SK-N-SH (cell line): ENCODE results near the gene FKBP11. TPM values are rescaled to one million over a fixed set of nuclear protein-coding genes. Genes with fewer than 3 reads are reported as not detected.
A peak's percentile ranks its signal among the peaks of the same experiment; 100 is the strongest.

Experiments used
- CTCF ChIA-PET: fragments of 300-600, 350-600 bp; formaldehyde crosslinking; extraction: SDS; loops from one replicate; lab custom pipeline; 2021; lab: Yijun Ruan, JAX
- POLR2A ChIA-PET: fragments of 350-600 bp; sonication (Branson Sonifier 250); formaldehyde crosslinking; extraction: SDS; loops from one replicate; lab custom pipeline; 2020; ENCODE audit warnings: antibody characterized with exemption, inconsistent platforms; lab: Yijun Ruan, JAX
- DNase-seq: peaks from one replicate; pipeline ENCODE4 v3.0.0; 2012
- H2AFZ ChIP-seq: fragments of 200-600 bp; sonication (generic); 2 replicates; pipeline ENCODE4 v1.8.1; 2016; ENCODE audit warnings: antibody characterized with exemption, mild to moderate bottlenecking, low read depth
- H3F3A ChIP-seq: fragments of 200-600 bp; sonication (generic); replicated peaks from 2 replicates; pipeline ENCODE3; 2016; ENCODE audit warnings: antibody characterized with exemption, mild to moderate bottlenecking; ENCODE audit not compliant: insufficient read depth
- H3K27ac ChIP-seq, 2 experiments: fragments of 200-500 bp in 1 of 2; fragments of 200-600 bp in 1 of 2; sonication (Bioruptor generic) in 1 of 2; sonication (generic), shearing (Covaris generic) in 1 of 2; 2 replicates each; pipeline versions ENCODE4 v1.5.1 to v1.6.1; 2014 to 2016; ENCODE audit warnings: low read depth in 2 of 2, inconsistent platforms in 1 of 2, low read length in 1 of 2, mild to moderate bottlenecking in 1 of 2, mixed read lengths in 1 of 2
- H3K27me3 ChIP-seq: fragments of 200-600 bp; sonication (generic), shearing (Covaris generic); 2 replicates; pipeline ENCODE4 v1.6.1; 2016; ENCODE audit warnings: mixed run types; ENCODE audit not compliant: insufficient read depth
- H3K36me3 ChIP-seq, 2 experiments: fragments of 200-500 bp in 1 of 2; fragments of 200-600 bp in 1 of 2; sonication (Bioruptor generic) in 1 of 2; sonication (generic) in 1 of 2; replicated peaks in 1 of 2; 2 replicates each; pipeline versions ENCODE3 to v1.5.1; 2014 to 2016; ENCODE audit warnings: low read length in 1 of 2, mild to moderate bottlenecking in 1 of 2; ENCODE audit not compliant: insufficient read depth in 2 of 2, control insufficient read depth in 1 of 2
- H3K4me1 ChIP-seq, 2 experiments: fragments of 200-500 bp in 1 of 2; fragments of 200-600 bp in 1 of 2; sonication (Bioruptor generic) in 1 of 2; sonication (generic), shearing (Covaris generic) in 1 of 2; 2 replicates each; pipeline versions ENCODE4 v1.5.1 to v1.6.1; 2014 to 2016; ENCODE audit warnings: low read depth in 1 of 2, low read length in 1 of 2, mixed run types in 1 of 2; ENCODE audit not compliant: insufficient read depth in 2 of 2, control insufficient read depth in 1 of 2
- H3K4me2 ChIP-seq: fragments of 200-600 bp; sonication (generic), shearing (Covaris generic); 2 replicates; pipeline ENCODE4 v1.6.1; 2017; ENCODE audit warnings: mixed run types
- H3K4me3 ChIP-seq, 2 experiments: fragments of 200-500 bp in 1 of 2; fragments of 200-600 bp in 1 of 2; sonication (Bioruptor generic) in 1 of 2; sonication (generic), shearing (Covaris generic) in 1 of 2; 2 replicates each; pipeline versions ENCODE4 v1.5.1 to v1.8.1; 2014 to 2016; ENCODE audit warnings: low read depth in 2 of 2, inconsistent platforms in 1 of 2, low read length in 1 of 2, mild to moderate bottlenecking in 1 of 2, mixed read lengths in 1 of 2, moderate library complexity in 1 of 2
- H3K79me2 ChIP-seq: fragments of 200-600 bp; sonication (generic); 2 replicates; pipeline ENCODE4 v1.8.1; 2017; ENCODE audit warnings: mild to moderate bottlenecking; ENCODE audit not compliant: insufficient read depth
- H3K9ac ChIP-seq: fragments of 200-600 bp; sonication (generic); 2 replicates; pipeline ENCODE4 v1.6.1; 2017; ENCODE audit warnings: mixed run types
- H3K9me2 ChIP-seq: fragments of 200-600 bp; sonication (generic); 2 replicates; pipeline ENCODE4 v1.6.1; 2017; ENCODE audit warnings: mixed run types
- H3K9me3 ChIP-seq: fragments of 200-600 bp; sonication (generic); 2 replicates; pipeline ENCODE4 v1.6.1; 2017; ENCODE audit warnings: mixed run types, mild to moderate bottlenecking, moderate library complexity
- H4K20me1 ChIP-seq: fragments of 200-600 bp; sonication (generic); 2 replicates; pipeline ENCODE4 v1.6.1; 2017; ENCODE audit warnings: mild to moderate bottlenecking, mixed run types; ENCODE audit not compliant: insufficient read depth
- CHD2 ChIP-seq: fragments of 150-350 bp; IDR thresholded peaks from 2 replicates; pipeline ENCODE4 v1.6.1; 2018; ENCODE audit warnings: low read length; ENCODE audit not compliant: partially characterized antibody
- CTCF ChIP-seq: fragments of 200-600 bp; sonication (generic); IDR thresholded peaks from 2 replicates; pipeline ENCODE4 v1.6.1; 2017; ENCODE audit warnings: antibody characterized with exemption, mild to moderate bottlenecking, moderate library complexity
- ELF1 ChIP-seq: IDR thresholded peaks from 2 replicates; pipeline ENCODE4 v1.4.0; 2012
- EZH2phosphoT487 ChIP-seq: fragments of 200-600 bp; sonication (generic); IDR thresholded peaks from 2 replicates; pipeline ENCODE4 v1.6.1; 2017; ENCODE audit warnings: low read depth, mixed run types, mild to moderate bottlenecking, antibody characterized with exemption, moderate library complexity, borderline replicate concordance
- GABPA ChIP-seq: IDR thresholded peaks from 2 replicates; pipeline ENCODE4 v1.4.0; 2012; ENCODE audit warnings: low read depth, mild to moderate bottlenecking
- MXI1 ChIP-seq: IDR thresholded peaks from 2 replicates; pipeline ENCODE4 v1.6.1; 2012; ENCODE audit warnings: mild to moderate bottlenecking, low read depth, low read length, improper control_type of control experiment
- POLR2AphosphoS5 ChIP-seq: IDR thresholded peaks from 2 replicates; pipeline ENCODE4 v1.6.1; 2012; ENCODE audit warnings: low read depth, low read length
- RAD21 ChIP-seq: IDR thresholded peaks from 2 replicates; pipeline ENCODE4 v1.6.1; 2012; ENCODE audit warnings: mild to moderate bottlenecking, low read length
- SIN3A ChIP-seq: IDR thresholded peaks from 2 replicates; pipeline ENCODE4 v1.6.1; 2012; ENCODE audit warnings: low read depth, mild to moderate bottlenecking, low read length, moderate library complexity, borderline replicate concordance
- TAF1 ChIP-seq: IDR thresholded peaks from 2 replicates; pipeline ENCODE4 v1.6.1; 2012; ENCODE audit warnings: low read depth, mild to moderate bottlenecking, low read length, moderate library complexity, borderline replicate concordance
- YY1 ChIP-seq: IDR thresholded peaks from 2 replicates; pipeline ENCODE4 v1.4.0; 2012; ENCODE audit warnings: low read depth, mild to moderate bottlenecking
- WGBS: methylation state at CpG from one replicate; pipeline ENCODE4 v1.1.6; 2017; ENCODE audit warnings: low lambda C conversion rate; 5-methylcytosine and 5-hydroxymethylcytosine counted together
- polyA plus RNA-seq, 3 experiments: library from polyadenylated mRNA; depleted of rRNA; stranded (reverse); fragments of >200 nt; gene quantifications; 2 replicates each; pipeline ENCODE4 v1.2.3, GENCODE V29; 2012
- TF ChIP-seq, protein P1 (sequence below): IDR thresholded peaks from 2 replicates; pipeline ENCODE4; 2012
- TF ChIP-seq, protein P2 (sequence below): fragments of 150-350 bp; IDR thresholded peaks from 2 replicates; pipeline ENCODE4 v1.6.1; 2016; ENCODE audit warnings: mild to moderate bottlenecking, low read depth, low read length
- TF ChIP-seq, protein P3 (sequence below): IDR thresholded peaks from 2 replicates; pipeline ENCODE4 v1.4.0; 2012; ENCODE audit warnings: low read depth

Gene FKBP11
- polyA plus RNA-seq, 1 of the 3 experiments (the other 2 are of a cell fraction), result 28.5 TPM

GRCh38 chr12:48956279-48957140 is 31.2 kb upstream of the FKBP11 start:
- H3F3A ChIP-seq, result peaks cover 11% of the 10 kb centered on the region
- H3K9me2 ChIP-seq, result no peaks in the 10 kb centered on the region
- peak overlapping the region; percentile 81; the same call in 1 of the 2 replicates for H2AFZ ChIP-seq
- DNase-seq, result peak; percentile 85
- H3K4me3 ChIP-seq, result peak overlapping the region; percentile 83 to 96
- peak; percentile 50; the same call in 1 of the 2 replicates for TF ChIP-seq POLR2AphosphoS5
- TF ChIP-seq TAF1, result 0 out of 2 replicates have a peak, but pooled peaks have one; percentile 33
- TF ChIP-seq ELF1, result peak; percentile 77
- TF ChIP-seq SIN3A, result 0 out of 2 replicates have a peak, but pooled peaks have one; percentile 31
- peak; percentile 48 for TF ChIP-seq GABPA
- TF ChIP-seq, protein P1, sequence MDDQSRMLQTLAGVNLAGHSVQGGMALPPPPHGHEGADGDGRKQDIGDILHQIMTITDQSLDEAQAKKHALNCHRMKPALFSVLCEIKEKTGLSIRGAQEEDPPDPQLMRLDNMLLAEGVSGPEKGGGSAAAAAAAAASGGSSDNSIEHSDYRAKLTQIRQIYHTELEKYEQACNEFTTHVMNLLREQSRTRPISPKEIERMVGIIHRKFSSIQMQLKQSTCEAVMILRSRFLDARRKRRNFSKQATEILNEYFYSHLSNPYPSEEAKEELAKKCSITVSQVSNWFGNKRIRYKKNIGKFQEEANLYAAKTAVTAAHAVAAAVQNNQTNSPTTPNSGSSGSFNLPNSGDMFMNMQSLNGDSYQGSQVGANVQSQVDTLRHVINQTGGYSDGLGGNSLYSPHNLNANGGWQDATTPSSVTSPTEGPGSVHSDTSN, result peak; percentile 27; the same call in 1 of the 2 replicates
- TF ChIP-seq, protein P2, sequence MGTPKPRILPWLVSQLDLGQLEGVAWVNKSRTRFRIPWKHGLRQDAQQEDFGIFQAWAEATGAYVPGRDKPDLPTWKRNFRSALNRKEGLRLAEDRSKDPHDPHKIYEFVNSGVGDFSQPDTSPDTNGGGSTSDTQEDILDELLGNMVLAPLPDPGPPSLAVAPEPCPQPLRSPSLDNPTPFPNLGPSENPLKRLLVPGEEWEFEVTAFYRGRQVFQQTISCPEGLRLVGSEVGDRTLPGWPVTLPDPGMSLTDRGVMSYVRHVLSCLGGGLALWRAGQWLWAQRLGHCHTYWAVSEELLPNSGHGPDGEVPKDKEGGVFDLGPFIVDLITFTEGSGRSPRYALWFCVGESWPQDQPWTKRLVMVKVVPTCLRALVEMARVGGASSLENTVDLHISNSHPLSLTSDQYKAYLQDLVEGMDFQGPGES, result no peak
- TF ChIP-seq MXI1, result peak; percentile 70; the same call in 1 of the 2 replicates
- TF ChIP-seq, protein P3, sequence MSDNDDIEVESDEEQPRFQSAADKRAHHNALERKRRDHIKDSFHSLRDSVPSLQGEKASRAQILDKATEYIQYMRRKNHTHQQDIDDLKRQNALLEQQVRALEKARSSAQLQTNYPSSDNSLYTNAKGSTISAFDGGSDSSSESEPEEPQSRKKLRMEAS, result peak; percentile 31; the same call in 1 of the 2 replicates
- TF ChIP-seq CTCF, result 0 out of 2 replicates have a peak, but pooled peaks have one; percentile 21
- no peak for TF ChIP-seq RAD21
- no peak for TF ChIP-seq EZH2phosphoT487
- TF ChIP-seq CHD2, result peak; percentile 33
- TF ChIP-seq YY1, result peak; percentile 57; the same call in 1 of the 2 replicates
- ChIA-PET POLR2A (interaction anchor here (0.9 to 1.4 kb wide), 5 partner anchors 43 to 174 kb away, joined by 3 to 5 read pairs (median 4); partner anchors contain the start of genes PRKAG1, RHEBL1 and TUBA1B), CTCF (interaction anchor here (0.7 to 5.5 kb wide), 12 partner anchors 10 to 143 kb away, joined by 3 to 52 read pairs (median 6); partner anchors contain the start of genes WNT1 and WNT10B)
- peak overlapping the region; percentile 87 to 90 for H3K27ac ChIP-seq
- H4K20me1 ChIP-seq, result peaks cover 45% of the 10 kb centered on the region
- peaks cover 7 to 16% of the 10 kb centered on the region in 2 experiments; a peak in 3 of 4 replicates for H3K4me1 ChIP-seq
- peak overlapping the region; percentile 70 for H3K4me2 ChIP-seq
- no peaks in the 10 kb centered on the region for H3K27me3 ChIP-seq
- no peaks in the 10 kb centered on the region for H3K9me3 ChIP-seq
- 1% methylated on average over 27 of the region's 29 CpGs for WGBS
- H3K79me2 ChIP-seq, result peaks cover 58% of the 10 kb centered on the region
- peak overlapping the region; percentile 92 for H3K9ac ChIP-seq
- peaks cover 32 to 34% of the 10 kb centered on the region in 2 experiments for H3K36me3 ChIP-seq
